Breast epithelium (tissue), 4 donors: ENCODE data around the gene HMGN1. TPM values are rescaled to one million over a fixed set of nuclear protein-coding genes. Genes with fewer than 3 reads are reported as not detected.

ENCODE experiments used
- DNase-seq, 2 donors: peaks; one replicate each; pipeline ENCODE4 v3.0.0-alpha.2; 2019; ENCODE audit warnings: low spot score in 2 of 2
- H3K27ac ChIP-seq, 2 donors: fragments of 200-600 bp; sonication (generic) in 1 of 2; one replicate each; pipeline ENCODE4 v1.5.1; 2016 to 2019; ENCODE audit warnings: mild to moderate bottlenecking in 1 of 2
- H3K27me3 ChIP-seq, 2 donors: fragments of 200-600 bp; sonication (generic) in 1 of 2; one replicate each; pipeline versions ENCODE4 v1.5.1 to v1.6.0; 2017 to 2019; ENCODE audit warnings: control low read depth in 1 of 2, mild to moderate bottlenecking in 1 of 2
- H3K36me3 ChIP-seq: fragments of 200-600 bp; one replicate; pipeline ENCODE4 v1.5.1; 2019
- H3K4me1 ChIP-seq, 2 donors: fragments of 200-600 bp; sonication (generic); one replicate each; pipeline ENCODE4 v1.5.1; 2016 to 2019; ENCODE audit warnings: control low read depth in 1 of 2
- H3K4me3 ChIP-seq, 3 donors: fragments of 200-600 bp; sonication (generic); 1 replicate in 2 of 3; 2 replicates in 1 of 3; pipeline ENCODE4 v1.5.1; 2016 to 2019; ENCODE audit warnings: mild to moderate bottlenecking in 3 of 3, moderate library complexity in 2 of 3
- H3K9me3 ChIP-seq, 2 donors: fragments of 200-600 bp; sonication (generic) in 1 of 2; one replicate each; pipeline ENCODE4 v1.5.1; 2016 to 2019; ENCODE audit warnings: control low read depth in 1 of 2
- CTCF ChIP-seq, 3 donors: fragments of 450-650 bp; IDR thresholded peaks; one replicate each; pipeline ENCODE4 v1.5.1; 2016 to 2017; ENCODE audit warnings: antibody characterized with exemption in 3 of 3, mild to moderate bottlenecking in 3 of 3, moderate library complexity in 3 of 3
- POLR2A ChIP-seq: fragments of 450-650 bp; IDR thresholded peaks from one replicate; pipeline ENCODE4 v1.6.1; 2016; ENCODE audit warnings: antibody characterized with exemption, mild to moderate bottlenecking, moderate library complexity
- POLR2AphosphoS5 ChIP-seq, 3 donors: sonication (generic); formaldehyde crosslinking; IDR thresholded peaks; one replicate each; pipeline ENCODE4 v1.6.1; 2017; ENCODE audit warnings: antibody characterized with exemption in 3 of 3
- intact Hi-C: fragments of 100-400 bp; cut with DNase I; formaldehyde crosslinking; loops from one replicate; pipeline ENCODE4 v1.15.1; 2023; ENCODE audit warnings: low total_unique reads
- total RNA-seq, 3 donors: library from RNA; depleted of rRNA; stranded (reverse); fragments of >200 nt; gene quantifications; one replicate each; pipeline ENCODE4 v1.1.0, GENCODE V29; 2016

The HMGN1 gene
- total RNA-seq, 3 donors from 2014 or later, result 68.5 to 166 (median 127) TPM

- Histone ChIP-seq H3K27ac (no peak overlapping the region), H3K4me1 (peaks cover 0 to 6% of the 10 kb centered on the region in 2 donors)
Measured at GRCh38 chr21:39340687-39341086, 8.2 kb downstream of the HMGN1 start.

DNA sequence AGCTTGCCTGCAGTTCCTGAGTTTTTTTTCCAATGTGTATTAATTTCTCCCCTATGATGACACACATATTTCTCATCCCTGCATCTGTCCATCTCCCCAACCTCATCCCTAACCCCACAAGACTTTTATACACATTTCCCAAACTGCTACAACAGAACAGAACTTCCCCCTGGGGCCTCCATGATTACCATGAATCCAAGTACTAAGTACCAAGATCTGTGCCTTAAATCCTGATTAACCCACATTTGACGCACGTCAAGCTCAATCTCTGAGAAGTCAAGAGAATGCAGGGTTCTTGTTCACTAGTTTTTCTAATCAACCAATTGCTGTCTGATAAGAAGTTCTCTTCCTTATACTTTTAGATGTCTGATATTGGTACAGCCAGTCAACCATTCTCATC lies 9.7 kb downstream of the HMGN1 start:
- TF ChIP-seq POLR2A, result no peak
- no peak for TF ChIP-seq CTCF (IDR thresholded peaks at IDR 0.05)
- no peak for TF ChIP-seq POLR2AphosphoS5 (IDR thresholded peaks at IDR 0.05)
- no peak for DNase-seq
- Histone ChIP-seq H3K9me3 (no peaks in the 10 kb centered on the region), H3K4me1 (no peaks in the 10 kb centered on the region), H3K4me3 (no peak overlapping the region), H3K36me3 (no peaks in the 10 kb centered on the region), H3K27me3 (no peaks in the 10 kb centered on the region), H3K27ac (no peak overlapping the region)
- intact Hi-C loops, result no loop called here

More at GRCh38 chr21:39340687-39341086, 8.2 kb downstream of the HMGN1 start:
- Histone ChIP-seq H3K4me3 (no peak overlapping the region), H3K9me3 (no peaks in the 10 kb centered on the region), H3K27me3 (no peaks in the 10 kb centered on the region), H3K36me3 (no peaks in the 10 kb centered on the region)
- TF ChIP-seq POLR2A (no peak), POLR2AphosphoS5 (IDR thresholded peaks at IDR 0.05) (no peak), CTCF (IDR thresholded peaks at IDR 0.05) (no peak)
- DNase-seq, result no peak
- intact Hi-C loops, result no loop called here

DNA sequence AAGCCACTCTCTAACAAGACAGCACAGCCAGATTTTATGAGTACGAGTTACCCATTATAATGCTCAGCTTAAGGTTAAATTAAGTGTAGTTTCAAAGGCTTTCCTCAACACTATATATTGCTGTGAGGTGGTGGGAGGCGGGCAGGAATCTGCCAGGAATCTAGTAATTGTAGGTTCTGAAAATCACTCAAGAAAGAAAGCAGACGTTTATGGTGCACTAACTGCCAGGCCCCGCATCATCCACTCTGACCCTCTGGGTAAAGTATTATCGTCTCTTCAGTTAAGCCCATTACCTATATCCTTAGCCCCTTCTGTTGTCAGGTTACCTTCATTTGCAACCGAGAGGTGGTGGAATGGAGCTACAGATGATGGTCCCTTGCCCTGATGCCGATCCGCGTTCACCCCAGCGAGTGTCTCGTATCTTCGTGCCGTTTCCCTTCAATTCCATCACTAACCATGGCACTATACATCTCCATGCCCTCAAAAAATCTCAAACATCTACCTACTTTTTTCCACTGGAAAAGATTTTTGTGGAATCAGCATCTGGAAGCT lies 12.4 kb downstream of the HMGN1 start:
- intact Hi-C loops, result no loop called here
- no peak for DNase-seq
- Histone ChIP-seq H3K9me3 (no peaks in the 10 kb centered on the region), H3K36me3 (no peaks in the 10 kb centered on the region), H3K4me1 (no peaks in the 10 kb centered on the region), H3K27ac (no peak overlapping the region), H3K4me3 (no peak overlapping the region), H3K27me3 (no peaks in the 10 kb centered on the region)
- TF ChIP-seq POLR2AphosphoS5 (IDR thresholded peaks at IDR 0.05) (no peak), CTCF (IDR thresholded peaks at IDR 0.05) (no peak), POLR2A (no peak)

- H3K36me3 ChIP-seq, result no peaks in the 10 kb centered on the region
- no peak for DNase-seq
- H3K4me1 ChIP-seq, result no peaks in the 10 kb centered on the region
- intact Hi-C loops, result no loop called here
- no peaks in the 10 kb centered on the region for H3K9me3 ChIP-seq
- H3K4me3 ChIP-seq, result no peak overlapping the region
- no peak overlapping the region for H3K27ac ChIP-seq
- H3K27me3 ChIP-seq, result no peaks in the 10 kb centered on the region
- TF ChIP-seq POLR2A (no peak), CTCF (IDR thresholded peaks at IDR 0.05) (no peak), POLR2AphosphoS5 (IDR thresholded peaks at IDR 0.05) (no peak)
Measured at GRCh38 chr21:39334611-39335010, 14.3 kb downstream of the HMGN1 start.

DNA sequence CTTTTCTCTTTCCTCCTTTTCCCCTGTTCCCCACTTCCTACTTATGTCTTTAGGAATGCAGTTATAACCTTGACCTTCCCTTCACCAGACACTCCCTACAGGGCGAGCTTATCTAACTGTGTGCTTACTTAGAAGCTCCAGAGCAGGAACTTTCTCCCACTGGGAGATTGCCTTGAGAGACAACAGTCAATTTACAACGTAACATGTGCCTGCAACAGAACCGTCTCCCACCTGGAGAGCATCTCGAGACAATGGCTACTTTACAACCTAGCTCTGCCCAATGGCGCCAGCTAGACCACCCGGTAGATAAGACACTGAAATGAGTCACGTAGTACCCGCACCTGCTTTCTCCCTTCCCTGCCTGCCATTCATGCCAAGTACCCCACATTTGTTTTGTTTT lies 16.7 kb downstream of the HMGN1 start:
- no peak for DNase-seq
- H3K4me3 ChIP-seq, result no peak overlapping the region
- H3K4me1 ChIP-seq, result no peaks in the 10 kb centered on the region
- TF ChIP-seq CTCF (IDR thresholded peaks at IDR 0.05) (no peak), POLR2A (no peak)
- intact Hi-C loops, result no loop called here
- no peak overlapping the region for H3K27ac ChIP-seq
- H3K9me3 ChIP-seq, result no peaks in the 10 kb centered on the region
- no peaks in the 10 kb centered on the region for H3K36me3 ChIP-seq
- no peaks in the 10 kb centered on the region for H3K27me3 ChIP-seq
